Right lobe of liver (tissue), 4 donors: ENCODE measurements around the gene ADISSP.

ENCODE experiments used
- POLR2A ChIP-seq: fragments of 450-650 bp; IDR thresholded peaks from one replicate; pipeline ENCODE4 v1.6.1; 2017; ENCODE audit warnings: antibody characterized with exemption, mild to moderate bottlenecking
- TF ChIP-seq, protein P1 (sequence below), 4 donors: fragments of 200-600 bp in 3 of 4; fragments of 450-650 bp in 1 of 4; IDR thresholded peaks; one replicate each; pipeline versions ENCODE4 v1.5.1 to v1.8.0; 2016 to 2022; ENCODE audit warnings: antibody characterized with exemption in 4 of 4, mild to moderate bottlenecking in 2 of 4
- donor health status: DM: no; HTN: no; CAD: no.
- donor health status: DM: no; HTN: no; CAD: no.
- donor health status: DM: no; HTN: yes; CAD: no.

DNA sequence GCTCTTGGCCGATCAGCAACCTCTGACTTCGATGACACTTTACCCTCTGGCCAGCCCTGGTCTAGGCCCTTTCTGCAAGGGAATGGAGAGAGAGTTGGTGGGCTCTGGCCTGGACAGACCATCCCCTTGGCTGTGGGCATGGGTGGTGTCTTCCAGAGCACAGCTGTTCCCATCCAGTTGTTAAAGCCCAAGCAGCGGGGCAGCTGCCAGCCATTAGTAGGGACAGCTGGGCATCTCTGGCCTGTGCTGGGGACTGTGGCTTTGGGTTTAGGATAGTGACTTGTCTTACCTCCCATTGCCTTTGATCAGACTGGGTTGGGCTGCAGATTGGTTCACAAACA lies 31.3 kb upstream of the ADISSP start:
- TF ChIP-seq, protein P1, sequence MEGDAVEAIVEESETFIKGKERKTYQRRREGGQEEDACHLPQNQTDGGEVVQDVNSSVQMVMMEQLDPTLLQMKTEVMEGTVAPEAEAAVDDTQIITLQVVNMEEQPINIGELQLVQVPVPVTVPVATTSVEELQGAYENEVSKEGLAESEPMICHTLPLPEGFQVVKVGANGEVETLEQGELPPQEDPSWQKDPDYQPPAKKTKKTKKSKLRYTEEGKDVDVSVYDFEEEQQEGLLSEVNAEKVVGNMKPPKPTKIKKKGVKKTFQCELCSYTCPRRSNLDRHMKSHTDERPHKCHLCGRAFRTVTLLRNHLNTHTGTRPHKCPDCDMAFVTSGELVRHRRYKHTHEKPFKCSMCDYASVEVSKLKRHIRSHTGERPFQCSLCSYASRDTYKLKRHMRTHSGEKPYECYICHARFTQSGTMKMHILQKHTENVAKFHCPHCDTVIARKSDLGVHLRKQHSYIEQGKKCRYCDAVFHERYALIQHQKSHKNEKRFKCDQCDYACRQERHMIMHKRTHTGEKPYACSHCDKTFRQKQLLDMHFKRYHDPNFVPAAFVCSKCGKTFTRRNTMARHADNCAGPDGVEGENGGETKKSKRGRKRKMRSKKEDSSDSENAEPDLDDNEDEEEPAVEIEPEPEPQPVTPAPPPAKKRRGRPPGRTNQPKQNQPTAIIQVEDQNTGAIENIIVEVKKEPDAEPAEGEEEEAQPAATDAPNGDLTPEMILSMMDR (IDR thresholded peaks at IDR 0.05) = no peak
- TF ChIP-seq POLR2A = no peak
